ENCODE measurements around the gene KRT5.
"Not testable (repeated sequence)": the region's sequence is repeated elsewhere in the genome, so short reads cannot be mapped to it uniquely, and the experiment has no call there.

The KRT5 gene

DNA sequence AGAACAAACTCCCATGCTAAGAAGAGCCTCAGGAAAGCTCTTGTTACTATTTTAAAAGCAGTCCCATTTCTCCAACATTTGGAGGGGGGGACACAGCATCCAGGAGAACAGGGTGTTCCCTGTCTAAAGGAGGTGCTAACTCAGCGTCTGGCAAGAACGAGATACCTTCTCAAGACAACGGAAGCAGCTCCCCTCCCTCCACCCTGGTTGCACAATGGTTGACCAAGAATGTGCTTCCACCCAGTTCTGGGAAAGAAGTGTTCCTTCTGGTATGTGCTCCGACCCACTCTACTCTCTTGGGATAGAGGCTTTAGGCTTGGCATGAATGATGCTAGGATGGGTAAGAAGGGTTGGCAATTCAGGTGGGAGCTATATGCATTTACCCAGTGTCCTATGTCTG lies 25.7 kb downstream of the KRT5 start:
- DNase-seq (ENCODE audit: low read depth, low spot score), result no peak

DNA sequence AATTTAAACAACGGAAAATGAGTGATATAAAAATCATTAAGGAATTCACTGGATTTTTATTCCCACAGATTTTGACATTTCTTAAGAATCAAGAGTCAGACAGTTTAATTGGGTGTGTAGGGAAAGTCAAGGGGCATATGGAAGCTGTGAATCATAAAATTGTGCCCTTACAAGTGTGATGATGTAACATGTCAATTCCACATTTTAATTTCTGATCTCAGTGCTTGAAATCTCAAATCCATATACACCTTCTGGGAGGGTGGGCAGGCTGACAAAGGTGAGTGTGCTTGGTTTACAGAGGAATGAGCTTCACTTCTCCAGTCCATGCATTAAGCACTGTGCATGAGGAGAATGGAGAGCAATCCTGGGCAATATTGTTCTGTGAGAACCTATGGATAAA lies 26.1 kb downstream of the KRT5 start:
- no peak for DNase-seq (ENCODE audit: low read depth, low spot score)

GRCh38 chr12:52493172-52493571 lies 27.0 kb downstream of the KRT5 start, which contains the start of gene KRT6A:
Gene KRT6A (minus strand): TSS chr12:52493257. CDS start chr12:52493188, 69 bp downstream.
- DNase-seq (ENCODE audit: low read depth, low spot score), result no peak

DNA sequence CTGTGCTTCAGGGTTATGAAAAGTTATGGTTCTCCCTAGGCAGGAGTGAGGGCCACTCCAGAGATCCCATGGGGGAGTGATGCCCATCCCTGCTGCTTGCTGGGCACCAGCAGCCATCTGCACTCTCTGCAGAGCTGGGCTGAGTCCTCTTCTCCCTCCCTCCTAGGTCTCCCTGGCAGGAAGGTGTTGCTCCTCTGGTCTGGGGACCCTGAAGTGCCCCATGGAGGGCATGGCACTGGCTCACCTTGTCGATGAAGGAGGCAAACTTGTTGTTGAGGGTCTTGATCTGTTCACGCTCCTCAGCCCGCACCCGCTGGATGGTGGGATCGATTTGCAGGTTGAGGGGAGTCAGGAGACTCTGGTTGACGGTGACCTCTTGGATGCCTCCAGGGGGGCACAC lies 27.8 kb downstream of the KRT5 start:
- not testable (repeated sequence) for DNase-seq (ENCODE audit: low read depth, low spot score)

GRCh38 chr12:52491495-52491894 lies 28.7 kb downstream of the KRT5 start:
- DNase-seq (ENCODE audit: low read depth, low spot score), result not testable (repeated sequence)

- DNase-seq (ENCODE audit: low read depth, low spot score), result no peak
Measured at GRCh38 chr12:52488736-52489135, 31.5 kb downstream of the KRT5 start.

GRCh38 chr12:52487744-52488443 lies 32.3 kb downstream of the KRT5 start:
- not testable (repeated sequence) for DNase-seq (ENCODE audit: low read depth, low spot score)

DNA sequence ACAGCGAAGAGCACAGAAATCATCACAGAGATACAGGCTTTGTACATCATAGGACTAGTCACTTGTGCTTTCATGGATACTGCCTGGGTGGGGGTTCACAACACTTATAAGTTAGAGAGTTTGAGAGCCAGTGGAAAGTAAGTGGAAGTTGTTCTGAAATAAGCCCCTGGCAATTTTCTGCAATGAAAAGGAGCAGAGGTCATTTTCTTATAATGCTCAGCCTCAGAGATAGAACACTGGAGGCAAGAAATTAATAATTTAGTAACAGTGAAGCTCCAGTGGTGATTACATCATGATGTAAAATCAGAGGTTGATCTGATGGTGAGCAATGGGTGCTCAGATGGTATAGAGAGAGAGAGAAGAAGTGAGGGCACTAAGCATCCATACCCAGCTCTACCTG lies 33.0 kb downstream of the KRT5 start:
- DNase-seq (ENCODE audit: low read depth, low spot score), result no peak

- no peak for DNase-seq (ENCODE audit: low read depth, low spot score)
Measured at GRCh38 chr12:52486166-52487105, 33.8 kb downstream of the KRT5 start.

- no peak for DNase-seq (ENCODE audit: low read depth, low spot score)
Measured at GRCh38 chr12:52480073-52480472, 40.1 kb downstream of the KRT5 start.

GRCh38 chr12:52477651-52478050 lies 42.5 kb downstream of the KRT5 start:
- no peak for DNase-seq (ENCODE audit: low read depth, low spot score)

GRCh38 chr12:52474212-52474611 lies 46.0 kb downstream of the KRT5 start:
- DNase-seq (ENCODE audit: low read depth, low spot score), result no peak

DNA sequence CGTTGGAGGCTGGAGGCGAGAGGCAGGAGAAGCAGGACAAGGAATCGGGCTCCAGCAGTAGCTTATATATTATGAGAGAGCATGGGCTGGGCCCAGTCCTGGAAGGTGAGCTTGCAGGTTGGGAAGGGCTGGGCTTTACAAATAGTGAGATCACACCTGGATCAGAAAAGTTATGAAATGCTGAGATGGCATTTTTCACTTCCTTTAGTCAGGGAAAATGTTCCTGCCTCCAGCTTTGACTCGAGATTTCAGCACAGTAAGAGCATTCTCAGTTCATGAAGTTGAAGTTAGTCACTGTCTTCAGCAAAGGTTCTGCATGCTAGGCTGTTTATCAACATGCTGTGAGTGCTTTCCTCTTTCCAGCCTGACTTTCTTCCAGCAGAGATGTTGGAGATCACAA lies 46.4 kb downstream of the KRT5 start, which contains the start of gene KRT6C:
KRT6C (minus strand) TSS at position 38 of the 400 bp plus-strand sequence. CDS start 68 bp downstream, outside the sequence.
- no peak for DNase-seq (ENCODE audit: low read depth, low spot score)

DNA sequence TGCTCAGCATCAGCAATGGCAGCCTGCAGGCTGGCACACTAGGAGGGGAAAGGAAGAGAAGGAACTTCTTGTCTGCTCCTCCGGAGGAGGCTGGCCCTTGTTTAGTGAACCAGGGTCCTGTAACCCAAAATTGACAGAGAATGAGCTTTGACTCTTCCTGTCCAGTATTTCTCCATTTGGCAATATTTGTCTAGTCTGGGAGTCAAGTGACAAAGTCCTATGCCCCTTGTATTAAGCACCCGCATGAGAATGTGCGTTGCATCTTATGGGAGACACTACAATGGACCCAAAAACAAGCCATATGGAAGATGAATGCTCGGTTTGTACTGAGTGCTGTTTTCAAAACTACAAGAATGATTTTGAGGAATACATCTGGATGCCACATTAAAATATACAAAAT lies 50.3 kb downstream of the KRT5 start:
- no peak for DNase-seq (ENCODE audit: low read depth, low spot score)

GRCh38 chr12:52464897-52465296 lies 55.3 kb downstream of the KRT5 start:
- DNase-seq (ENCODE audit: low read depth, low spot score), result no peak

Data from brain pericyte (primary cell).